ENCODE measurements around the gene FTO.

The FTO gene

DNA sequence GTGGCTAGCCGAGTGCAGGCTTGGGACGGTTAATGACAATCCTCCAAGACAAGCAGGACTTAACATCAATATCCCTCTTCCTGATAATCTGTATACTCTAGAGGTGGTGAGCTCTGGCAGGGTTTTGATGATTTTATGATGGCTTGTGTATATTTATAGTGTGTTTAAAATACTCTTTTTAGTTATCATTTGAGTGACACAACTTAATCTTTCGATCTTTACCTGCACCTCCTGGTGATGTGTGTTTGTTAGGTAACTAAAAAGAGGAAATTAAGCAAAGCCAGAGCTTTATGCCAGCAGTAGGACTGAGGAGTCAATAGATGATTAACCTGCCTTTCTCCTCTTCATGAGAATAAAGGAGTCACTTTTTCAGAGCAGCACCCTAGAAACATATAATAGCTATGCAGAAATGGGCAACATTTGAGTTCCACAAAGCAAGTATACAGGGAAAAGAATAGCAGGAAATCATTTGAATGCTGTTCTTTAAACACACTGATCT, 372.1 kb downstream of the FTO start:
- TF ChIP-seq, protein P1, sequence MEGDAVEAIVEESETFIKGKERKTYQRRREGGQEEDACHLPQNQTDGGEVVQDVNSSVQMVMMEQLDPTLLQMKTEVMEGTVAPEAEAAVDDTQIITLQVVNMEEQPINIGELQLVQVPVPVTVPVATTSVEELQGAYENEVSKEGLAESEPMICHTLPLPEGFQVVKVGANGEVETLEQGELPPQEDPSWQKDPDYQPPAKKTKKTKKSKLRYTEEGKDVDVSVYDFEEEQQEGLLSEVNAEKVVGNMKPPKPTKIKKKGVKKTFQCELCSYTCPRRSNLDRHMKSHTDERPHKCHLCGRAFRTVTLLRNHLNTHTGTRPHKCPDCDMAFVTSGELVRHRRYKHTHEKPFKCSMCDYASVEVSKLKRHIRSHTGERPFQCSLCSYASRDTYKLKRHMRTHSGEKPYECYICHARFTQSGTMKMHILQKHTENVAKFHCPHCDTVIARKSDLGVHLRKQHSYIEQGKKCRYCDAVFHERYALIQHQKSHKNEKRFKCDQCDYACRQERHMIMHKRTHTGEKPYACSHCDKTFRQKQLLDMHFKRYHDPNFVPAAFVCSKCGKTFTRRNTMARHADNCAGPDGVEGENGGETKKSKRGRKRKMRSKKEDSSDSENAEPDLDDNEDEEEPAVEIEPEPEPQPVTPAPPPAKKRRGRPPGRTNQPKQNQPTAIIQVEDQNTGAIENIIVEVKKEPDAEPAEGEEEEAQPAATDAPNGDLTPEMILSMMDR (IDR thresholded peaks at IDR 0.05; ENCODE audit: extremely low read depth, missing control alignments), result no peak
- DNase-seq (ENCODE audit: low spot score), result no peak

- TF ChIP-seq, protein P1 (IDR thresholded peaks at IDR 0.05; ENCODE audit: extremely low read depth, missing control alignments), result no peak
- DNase-seq (ENCODE audit: low spot score), result no peak
Observed at GRCh38 chr16:54077050-54077821, 373.3 kb downstream of the FTO start.

- TF ChIP-seq, protein P1 (IDR thresholded peaks at IDR 0.05; ENCODE audit: extremely low read depth, missing control alignments), result no peak
- DNase-seq (ENCODE audit: low spot score), result no peak
Observed at GRCh38 chr16:54080524-54081008, 376.6 kb downstream of the FTO start.

DNA sequence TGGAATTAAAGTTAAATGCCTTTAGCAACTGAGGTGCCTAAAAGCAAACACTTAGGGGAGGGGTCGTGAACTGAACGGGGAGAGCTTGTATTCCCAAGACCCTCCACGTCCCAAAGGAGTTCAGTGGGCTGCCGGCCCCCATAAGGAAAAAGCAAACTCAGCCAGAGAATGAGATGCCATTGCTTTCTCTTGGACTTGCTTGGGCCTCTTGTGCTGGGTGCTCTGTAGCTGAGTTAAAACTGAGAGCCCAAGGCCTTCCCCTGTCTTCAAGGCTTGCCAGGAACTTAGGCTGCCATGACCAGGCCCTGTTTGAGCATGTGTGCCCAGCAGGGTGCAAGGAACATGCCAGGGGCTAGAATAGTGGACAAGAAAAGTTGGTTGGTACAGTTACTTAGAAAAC, 382.8 kb downstream of the FTO start:
- DNase-seq (ENCODE audit: low spot score), result no peak
- TF ChIP-seq, protein P1 (IDR thresholded peaks at IDR 0.05; ENCODE audit: extremely low read depth, missing control alignments), result no peak

DNA sequence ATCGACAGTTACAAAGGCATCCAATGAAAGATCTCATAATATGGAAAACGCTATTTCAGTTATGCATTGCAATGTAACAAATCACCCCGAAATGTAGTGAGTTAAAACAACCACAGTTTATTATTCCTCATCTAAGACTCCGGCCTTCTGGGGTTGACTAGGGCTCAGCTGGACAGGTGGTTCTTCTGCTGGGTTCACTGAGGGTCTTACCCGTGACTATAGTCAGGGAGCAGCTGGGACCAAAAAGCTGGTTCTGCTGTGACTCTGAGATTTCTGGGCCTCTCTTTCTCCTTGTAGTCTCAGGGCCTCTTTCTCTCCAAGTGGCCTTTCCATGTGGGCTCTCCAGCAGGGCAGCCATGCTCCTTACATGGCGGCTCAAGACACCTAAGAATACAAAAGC, 386.6 kb downstream of the FTO start:
- DNase-seq (ENCODE audit: low spot score), result no peak
- TF ChIP-seq, protein P1 (IDR thresholded peaks at IDR 0.05; ENCODE audit: extremely low read depth, missing control alignments), result no peak

- DNase-seq (ENCODE audit: low spot score), result no peak
- TF ChIP-seq, protein P1 (IDR thresholded peaks at IDR 0.05; ENCODE audit: extremely low read depth, missing control alignments), result no peak
Observed at GRCh38 chr16:54093281-54093680, 389.3 kb downstream of the FTO start.

- TF ChIP-seq, protein P1 (IDR thresholded peaks at IDR 0.05; ENCODE audit: extremely low read depth, missing control alignments), result no peak
- no peak for DNase-seq (ENCODE audit: low spot score)
Observed at GRCh38 chr16:54094641-54095040, 390.7 kb downstream of the FTO start.

Data from GM20000 (cell line).